ENCODE measurements around the gene HTR7. TPM values are rescaled to one million over a fixed set of nuclear protein-coding genes. Genes with fewer than 3 reads are reported as not detected.

HTR7 gene
- total and polyA plus RNA-seq, 7 experiments from 2014 or later = 0.11 to 0.32 (median 0.13) TPM; not detected in 4

GRCh38 chr10:90865401-90865800 lies 7.6 kb upstream of the HTR7 start:
- ChIA-PET POLR2A (interaction anchor here (1.3 kb wide), 1 partner anchor 531 kb away, joined by 3 read pairs; no protein-coding TSS in a partner anchor), CTCF (interaction anchor here (0.6 to 1.7 kb wide), 5 partner anchors 8 to 1164 kb away, joined by 3 to 5 read pairs (median 4); partner anchors contain the start of gene KIF20B)
- Histone ChIP-seq H3K4me1 (ENCODE audit: control insufficient read depth in 2 of 2, insufficient read depth in 2 of 2, low read length in 2 of 2) (no peaks in the 10 kb centered on the region), H3K27ac (ENCODE audit: low read depth, low read length) (no peak overlapping the region), H3K4me3 (ENCODE audit: low read length) (no peak overlapping the region), H3K9me3 (ENCODE audit: control insufficient read depth in 2 of 3, low read length in 3 of 3) (no peaks in the 10 kb centered on the region), H3K27me3 (ENCODE audit: control insufficient read depth in 2 of 2, insufficient read depth in 2 of 2, low read length in 2 of 2) (no peaks in the 10 kb centered on the region), H3K36me3 (ENCODE audit: control insufficient read depth in 2 of 3, insufficient read depth in 3 of 3, low read length in 3 of 3) (no peaks in the 10 kb centered on the region)
- DNase-seq = peak in 1 of 9 donors; percentile 9
- Mint-ChIP-seq H3K4me3 (no peak overlapping the region), H3K9me3 (peaks cover 0 to 10% (median 0%) of the 10 kb centered on the region in 11 donors), H3K36me3 (peaks cover 0 to 9% (median 0%) of the 10 kb centered on the region in 5 donors), H3K27ac (no peak overlapping the region), H3K4me1 (peaks cover 0 to 2% (median under 1%) of the 10 kb centered on the region in 7 donors), H3K27me3 (peaks cover 42 to 87% (median 66%) of the 10 kb centered on the region in 5 donors)
- intact Hi-C loops (cut with micrococcal nuclease) = loop anchor here in 1 of 2 donors (10.0 kb wide), 1 partner anchor 911 kb away; no protein-coding TSS in a partner anchor
- ATAC-seq = no peak

- H3K36me3 Mint-ChIP-seq = no peaks in the 10 kb centered on the region
- Histone ChIP-seq H3K27me3 (ENCODE audit: control insufficient read depth in 2 of 2, insufficient read depth in 2 of 2, low read length in 2 of 2) (no peaks in the 10 kb centered on the region), H3K4me1 (ENCODE audit: control insufficient read depth in 2 of 2, insufficient read depth in 2 of 2, low read length in 2 of 2) (no peaks in the 10 kb centered on the region), H3K4me3 (ENCODE audit: low read length) (no peak overlapping the region), H3K9me3 (ENCODE audit: control insufficient read depth in 2 of 3, low read length in 3 of 3) (no peaks in the 10 kb centered on the region), H3K27ac (ENCODE audit: low read depth, low read length) (no peak overlapping the region), H3K36me3 (ENCODE audit: control insufficient read depth in 2 of 3, insufficient read depth in 3 of 3, low read length in 3 of 3) (no peaks in the 10 kb centered on the region)
- POLR2A ChIA-PET = interaction anchor here (0.9 kb wide), 1 partner anchor 9 kb away, joined by 3 read pairs; the partner anchor contains the start of gene RPP30
- H3K9me3 Mint-ChIP-seq = no peaks in the 10 kb centered on the region
- CTCF ChIA-PET = interaction anchor here (0.7 to 1.1 kb wide), 3 partner anchors 8 to 840 kb away, joined by 3 to 4 read pairs (median 3); partner anchors contain the start of gene RPP30
- intact Hi-C loops (cut with micrococcal nuclease) = loop anchor here (1.0 to 10.0 kb wide), 3 partner anchors 112 to 1070 kb away; no protein-coding TSS in a partner anchor
- H3K27me3 Mint-ChIP-seq = peaks cover 28 to 89% (median 59%) of the 10 kb centered on the region in 5 donors
- DNase-seq (peak in 3 of 9 donors; percentile 7 to 28 (median 27)), ATAC-seq (no peak)
- H3K4me3 Mint-ChIP-seq = no peak overlapping the region
- peaks cover 0 to 9% (median 4%) of the 10 kb centered on the region in 7 donors for H3K4me1 Mint-ChIP-seq
- H3K27ac Mint-ChIP-seq = no peak overlapping the region
Measured at GRCh38 chr10:90862908-90863514, 5.2 kb upstream of the HTR7 start.

GRCh38 chr10:90860790-90861189 lies 3.0 kb upstream of the HTR7 start:
- Mint-ChIP-seq H3K27ac (no peak overlapping the region), H3K4me3 (no peak overlapping the region), H3K36me3 (peaks cover 0 to 3% (median 0%) of the 10 kb centered on the region in 5 donors), H3K4me1 (peaks cover 0 to 16% (median 10%) of the 10 kb centered on the region in 7 donors), H3K9me3 (no peaks in the 10 kb centered on the region), H3K27me3 (peaks cover 37 to 82% (median 52%) of the 10 kb centered on the region in 5 donors)
- DNase-seq (no peak), ATAC-seq (no peak)
- Histone ChIP-seq H3K4me1 (ENCODE audit: control insufficient read depth in 2 of 2, insufficient read depth in 2 of 2, low read length in 2 of 2) (peaks cover 6 to 11% of the 10 kb centered on the region in 2 donors), H3K27ac (ENCODE audit: low read depth, low read length) (no peak overlapping the region), H3K27me3 (ENCODE audit: control insufficient read depth in 2 of 2, insufficient read depth in 2 of 2, low read length in 2 of 2) (peaks cover 9 to 11% of the 10 kb centered on the region in 2 donors), H3K4me3 (ENCODE audit: low read length) (no peak overlapping the region), H3K9me3 (ENCODE audit: control insufficient read depth in 2 of 3, low read length in 3 of 3) (no peaks in the 10 kb centered on the region), H3K36me3 (ENCODE audit: control insufficient read depth in 2 of 3, insufficient read depth in 3 of 3, low read length in 3 of 3) (no peaks in the 10 kb centered on the region)
- CTCF ChIA-PET = interaction anchor here (0.6 kb wide), 2 partner anchors 25 to 1013 kb away, joined by 4 to 5 read pairs; no protein-coding TSS in a partner anchor
- intact Hi-C loops (cut with micrococcal nuclease) = loop anchor here in 1 of 2 donors (10.0 kb wide), 1 partner anchor 906 kb away; no protein-coding TSS in a partner anchor
- POLR2A ChIA-PET = interaction anchor here (0.6 kb wide), 1 partner anchor 41 kb away, joined by 4 read pairs; no protein-coding TSS in a partner anchor

- Mint-ChIP-seq H3K36me3 (peaks cover 0 to 3% (median 0%) of the 10 kb centered on the region in 5 donors), H3K9me3 (no peaks in the 10 kb centered on the region), H3K4me1 (peaks cover 0 to 16% (median 10%) of the 10 kb centered on the region in 7 donors), H3K4me3 (peak overlapping the region in 2 of 10 donors; percentile 77 to 90), H3K27me3 (peaks cover 48 to 85% (median 54%) of the 10 kb centered on the region in 5 donors), H3K27ac (no peak overlapping the region)
- peak; percentile 30 for ATAC-seq
- H3K4me3 ChIP-seq (ENCODE audit: low read length) = no peak overlapping the region
- CTCF ChIA-PET = no interaction called here
- DNase-seq = no peak
- H3K9me3 ChIP-seq (ENCODE audit: control insufficient read depth in 2 of 3, low read length in 3 of 3) = no peaks in the 10 kb centered on the region
- POLR2A ChIA-PET = no interaction called here
- no peak overlapping the region for H3K27ac ChIP-seq (ENCODE audit: low read depth, low read length)
- no peaks in the 10 kb centered on the region for H3K36me3 ChIP-seq (ENCODE audit: control insufficient read depth in 2 of 3, insufficient read depth in 3 of 3, low read length in 3 of 3)
- intact Hi-C loops (cut with micrococcal nuclease) = loop anchor here in 1 of 2 donors (5.0 kb wide), 1 partner anchor 1157 kb away; the partner anchor contains the start of gene KIF20B
- H3K27me3 ChIP-seq (ENCODE audit: control insufficient read depth in 2 of 2, insufficient read depth in 2 of 2, low read length in 2 of 2) = peaks cover 9 to 22% of the 10 kb centered on the region in 2 donors
- H3K4me1 ChIP-seq (ENCODE audit: control insufficient read depth in 2 of 2, insufficient read depth in 2 of 2, low read length in 2 of 2) = peaks cover 6 to 11% of the 10 kb centered on the region in 2 donors
Measured at GRCh38 chr10:90859321-90859751, 1.5 kb upstream of the HTR7 start.

- H3K36me3 Mint-ChIP-seq = peaks cover 0 to 3% (median 0%) of the 10 kb centered on the region in 5 donors
- H3K4me3 Mint-ChIP-seq = peak overlapping the region; percentile 77 to 90 (median 88)
- no peaks in the 10 kb centered on the region for H3K9me3 ChIP-seq (ENCODE audit: control insufficient read depth in 2 of 3, low read length in 3 of 3)
- H3K27ac ChIP-seq (ENCODE audit: low read depth, low read length) = no peak overlapping the region
- H3K4me1 ChIP-seq (ENCODE audit: control insufficient read depth in 2 of 2, insufficient read depth in 2 of 2, low read length in 2 of 2) = peaks cover 6 to 11% of the 10 kb centered on the region in 2 donors
- CTCF ChIA-PET = no interaction called here
- H3K27ac Mint-ChIP-seq = peak overlapping the region in 1 of 9 donors; percentile 77
- intact Hi-C loops (cut with micrococcal nuclease) = loop anchor here (1.0 to 5.0 kb wide), 2 partner anchors 13 to 1156 kb away; partner anchors contain the start of genes KIF20B (in 1 of the 2) and RPP30 (in 1 of the 2)
- H3K9me3 Mint-ChIP-seq = no peaks in the 10 kb centered on the region
- peaks cover 51 to 86% (median 56%) of the 10 kb centered on the region in 5 donors for H3K27me3 Mint-ChIP-seq
- H3K27me3 ChIP-seq (ENCODE audit: control insufficient read depth in 2 of 2, insufficient read depth in 2 of 2, low read length in 2 of 2) = peaks cover 9 to 23% of the 10 kb centered on the region in 2 donors
- H3K4me1 Mint-ChIP-seq = peaks cover 0 to 16% (median 10%) of the 10 kb centered on the region in 7 donors
- DNase-seq (no peak), ATAC-seq (no peak)
- H3K36me3 ChIP-seq (ENCODE audit: control insufficient read depth in 2 of 3, insufficient read depth in 3 of 3, low read length in 3 of 3) = no peaks in the 10 kb centered on the region
- H3K4me3 ChIP-seq (ENCODE audit: low read length) = peak overlapping the region; percentile 31
- POLR2A ChIA-PET = no interaction called here
Measured at GRCh38 chr10:90858461-90858968, 676 bp upstream of the HTR7 start.

GRCh38 chr10:90856964-90857634 lies 740 bp downstream of the HTR7 start:
- H3K36me3 ChIP-seq (ENCODE audit: control insufficient read depth in 2 of 3, insufficient read depth in 3 of 3, low read length in 3 of 3) = no peaks in the 10 kb centered on the region
- Mint-ChIP-seq H3K9me3 (peaks cover 0 to 3% (median 0%) of the 10 kb centered on the region in 11 donors), H3K36me3 (peaks cover 0 to 3% (median 0%) of the 10 kb centered on the region in 5 donors), H3K4me3 (peak overlapping the region; percentile 85 to 95 (median 90)), H3K27me3 (peaks cover 52 to 82% (median 60%) of the 10 kb centered on the region in 5 donors), H3K4me1 (peaks cover 0 to 16% (median 10%) of the 10 kb centered on the region in 7 donors), H3K27ac (peak overlapping the region in 3 of 9 donors; percentile 34 to 62 (median 38))
- intact Hi-C loops (cut with micrococcal nuclease) = loop anchor here in 1 of 2 donors (1.0 to 5.0 kb wide), 2 partner anchors 14 to 1155 kb away; partner anchors contain the start of genes KIF20B and RPP30
- H3K4me3 ChIP-seq (ENCODE audit: low read length) = peak overlapping the region; percentile 63
- peaks cover 9 to 23% of the 10 kb centered on the region in 2 donors for H3K27me3 ChIP-seq (ENCODE audit: control insufficient read depth in 2 of 2, insufficient read depth in 2 of 2, low read length in 2 of 2)
- peak in 5 of 9 donors; percentile 4 to 29 (median 14) for DNase-seq
- ChIA-PET CTCF (interaction anchor here (1.0 kb wide), 1 partner anchor 9 kb away, joined by 5 read pairs; no protein-coding TSS in a partner anchor), POLR2A (no interaction called here)
- no peak overlapping the region for H3K27ac ChIP-seq (ENCODE audit: low read depth, low read length)
- H3K4me1 ChIP-seq (ENCODE audit: control insufficient read depth in 2 of 2, insufficient read depth in 2 of 2, low read length in 2 of 2) = peaks cover 6 to 11% of the 10 kb centered on the region in 2 donors
- H3K9me3 ChIP-seq (ENCODE audit: control insufficient read depth in 2 of 3, low read length in 3 of 3) = no peaks in the 10 kb centered on the region
- peak; percentile 16 for ATAC-seq
